ENCODE data around the gene SLC6A8. TPM values are rescaled to one million over a fixed set of nuclear protein-coding genes. Genes with fewer than 3 reads are reported as not detected.

The SLC6A8 gene
- total RNA-seq, 1 donor from 2014 or later = 108 TPM

- no peaks in the 10 kb centered on the region for H3K36me3 Mint-ChIP-seq (ENCODE audit: unreplicated experiment)
These were observed 41.7 kb upstream of the SLC6A8 start for GRCh38 chrX:153645921-153646488.

GRCh38 chrX:153646620-153647373 is 40.9 kb upstream of the SLC6A8 start, which contains the start of gene DUSP9:
Gene DUSP9, plus strand, starts transcription at chrX:153647203. Its CDS starts 751 bp downstream, at chrX:153647954.
- peaks cover 3% of the 10 kb centered on the region for H3K27me3 Mint-ChIP-seq (ENCODE audit: unreplicated experiment)

More at GRCh38 chrX:153645921-153646488, 41.7 kb upstream of the SLC6A8 start:
- DNase-seq = no peak
- H3K4me3 Mint-ChIP-seq (ENCODE audit: unreplicated experiment) = no peak overlapping the region
- H3K27ac Mint-ChIP-seq (ENCODE audit: unreplicated experiment) = no peak overlapping the region
- H3K27me3 Mint-ChIP-seq (ENCODE audit: unreplicated experiment) = peaks cover 3% of the 10 kb centered on the region
- no peaks in the 10 kb centered on the region for H3K9me3 Mint-ChIP-seq (ENCODE audit: unreplicated experiment)
- no peak for TF ChIP-seq CTCF (IDR thresholded peaks at IDR 0.05; ENCODE audit: partially characterized antibody, unreplicated experiment)
- H3K4me1 Mint-ChIP-seq (ENCODE audit: low read depth, unreplicated experiment) = peaks cover 4% of the 10 kb centered on the region

GRCh38 chrX:153647461-153648357 is 40.0 kb upstream of the SLC6A8 start:
- H3K4me3 Mint-ChIP-seq (ENCODE audit: unreplicated experiment) = no peak overlapping the region
- DNase-seq = no peak
- no peaks in the 10 kb centered on the region for H3K9me3 Mint-ChIP-seq (ENCODE audit: unreplicated experiment)
- no peaks in the 10 kb centered on the region for H3K4me1 Mint-ChIP-seq (ENCODE audit: low read depth, unreplicated experiment)
- H3K36me3 Mint-ChIP-seq (ENCODE audit: unreplicated experiment) = no peaks in the 10 kb centered on the region
- no peak overlapping the region for H3K27ac Mint-ChIP-seq (ENCODE audit: unreplicated experiment)
- H3K27me3 Mint-ChIP-seq (ENCODE audit: unreplicated experiment) = peaks cover 3% of the 10 kb centered on the region
- no peak for TF ChIP-seq CTCF (IDR thresholded peaks at IDR 0.05; ENCODE audit: partially characterized antibody, unreplicated experiment)

More at GRCh38 chrX:153646620-153647373, 40.9 kb upstream of the SLC6A8 start, which contains the start of gene DUSP9:
- Mint-ChIP-seq H3K9me3 (ENCODE audit: unreplicated experiment) (no peaks in the 10 kb centered on the region), H3K27ac (ENCODE audit: unreplicated experiment) (no peak within 1 kb of the TSS), H3K36me3 (ENCODE audit: unreplicated experiment) (no peaks in the 10 kb centered on the region), H3K4me1 (ENCODE audit: low read depth, unreplicated experiment) (no peaks in the 10 kb centered on the region), H3K4me3 (ENCODE audit: unreplicated experiment) (no peak within 1 kb of the TSS)
- DNase-seq = peak; percentile 27
- TF ChIP-seq CTCF (IDR thresholded peaks at IDR 0.05; ENCODE audit: partially characterized antibody, unreplicated experiment) = no peak

- no peak for DNase-seq
- Mint-ChIP-seq H3K27ac (ENCODE audit: unreplicated experiment) (no peak overlapping the region), H3K36me3 (ENCODE audit: unreplicated experiment) (no peaks in the 10 kb centered on the region), H3K4me1 (ENCODE audit: low read depth, unreplicated experiment) (no peaks in the 10 kb centered on the region), H3K4me3 (ENCODE audit: unreplicated experiment) (no peak overlapping the region), H3K27me3 (ENCODE audit: unreplicated experiment) (no peaks in the 10 kb centered on the region), H3K9me3 (ENCODE audit: unreplicated experiment) (no peaks in the 10 kb centered on the region)
- no peak for TF ChIP-seq CTCF (IDR thresholded peaks at IDR 0.05; ENCODE audit: partially characterized antibody, unreplicated experiment)
These were observed 39.2 kb upstream of the SLC6A8 start for GRCh38 chrX:153648358-153649177.

All from glutamatergic neuron (in vitro differentiated cells).